Endothelial cell of hepatic sinusoid (primary cell): ENCODE measurements around the gene CERKL.

Source experiments
- in situ Hi-C: cut with HindIII; loops from 2 replicates; pipeline ENCODE4 v1.10.0; 2017; ENCODE audit warnings: low sequenced_read_pairs

CERKL gene

GRCh38 chr2:181678861-181679543, 22.1 kb upstream of the CERKL start:
- in situ Hi-C loops, result no loop called here

- in situ Hi-C loops, result no loop called here
These were observed 21.1 kb upstream of the CERKL start for GRCh38 chr2:181677912-181678586.

GRCh38 chr2:181675254-181675653, 18.3 kb upstream of the CERKL start:
- in situ Hi-C loops, result no loop called here

GRCh38 chr2:181674461-181674860, 17.6 kb upstream of the CERKL start:
- in situ Hi-C loops, result no loop called here

GRCh38 chr2:181673173-181673572, 16.3 kb upstream of the CERKL start:
- in situ Hi-C loops, result no loop called here

- in situ Hi-C loops, result no loop called here
These were observed 15.5 kb upstream of the CERKL start for GRCh38 chr2:181672255-181673008.

GRCh38 chr2:181670632-181671031, 13.7 kb upstream of the CERKL start:
- in situ Hi-C loops, result no loop called here

GRCh38 chr2:181667234-181667633, 10.3 kb upstream of the CERKL start:
- in situ Hi-C loops, result no loop called here

- in situ Hi-C loops, result no loop called here
These were observed 5.4 kb upstream of the CERKL start for GRCh38 chr2:181662287-181662686.

GRCh38 chr2:181660181-181660580, 3.3 kb upstream of the CERKL start:
- in situ Hi-C loops, result no loop called here

GRCh38 chr2:181658444-181658843, 1.5 kb upstream of the CERKL start:
- in situ Hi-C loops, result no loop called here

- in situ Hi-C loops, result no loop called here
These were observed 474 bp upstream of the CERKL start for GRCh38 chr2:181657379-181657778.

- in situ Hi-C loops, result no loop called here
These were observed 1.4 kb downstream of the CERKL start for GRCh38 chr2:181655519-181655918.

- in situ Hi-C loops, result no loop called here
These were observed 7.4 kb downstream of the CERKL start for GRCh38 chr2:181649436-181649979.

GRCh38 chr2:181648478-181649155, 8.3 kb downstream of the CERKL start:
- in situ Hi-C loops, result no loop called here

GRCh38 chr2:181646415-181646987, 10.4 kb downstream of the CERKL start:
- in situ Hi-C loops, result no loop called here

- in situ Hi-C loops, result loop anchor here (5.0 kb wide), 1 partner anchor 44 kb away; no protein-coding TSS in a partner anchor
These were observed 13.8 kb downstream of the CERKL start for GRCh38 chr2:181643151-181643550.

- in situ Hi-C loops, result loop anchor here (5.0 kb wide), 1 partner anchor 45 kb away; no protein-coding TSS in a partner anchor
These were observed 14.8 kb downstream of the CERKL start for GRCh38 chr2:181642086-181642485.

- in situ Hi-C loops, result loop anchor here (5.0 kb wide), 1 partner anchor 48 kb away; no protein-coding TSS in a partner anchor
These were observed 17.2 kb downstream of the CERKL start for GRCh38 chr2:181639686-181640085.

GRCh38 chr2:181632733-181633401, 24.0 kb downstream of the CERKL start:
- in situ Hi-C loops, result no loop called here
